ENCODE data around the gene UCN2. TPM values are rescaled to one million over a fixed set of nuclear protein-coding genes. Genes with fewer than 3 reads are reported as not detected.
"Not testable (repeated sequence)": the region's sequence is repeated elsewhere in the genome, so short reads cannot be mapped to it uniquely, and the experiment has no call there.

Gene UCN2
- total RNA-seq, 1 donor: 0.54 TPM

DNA sequence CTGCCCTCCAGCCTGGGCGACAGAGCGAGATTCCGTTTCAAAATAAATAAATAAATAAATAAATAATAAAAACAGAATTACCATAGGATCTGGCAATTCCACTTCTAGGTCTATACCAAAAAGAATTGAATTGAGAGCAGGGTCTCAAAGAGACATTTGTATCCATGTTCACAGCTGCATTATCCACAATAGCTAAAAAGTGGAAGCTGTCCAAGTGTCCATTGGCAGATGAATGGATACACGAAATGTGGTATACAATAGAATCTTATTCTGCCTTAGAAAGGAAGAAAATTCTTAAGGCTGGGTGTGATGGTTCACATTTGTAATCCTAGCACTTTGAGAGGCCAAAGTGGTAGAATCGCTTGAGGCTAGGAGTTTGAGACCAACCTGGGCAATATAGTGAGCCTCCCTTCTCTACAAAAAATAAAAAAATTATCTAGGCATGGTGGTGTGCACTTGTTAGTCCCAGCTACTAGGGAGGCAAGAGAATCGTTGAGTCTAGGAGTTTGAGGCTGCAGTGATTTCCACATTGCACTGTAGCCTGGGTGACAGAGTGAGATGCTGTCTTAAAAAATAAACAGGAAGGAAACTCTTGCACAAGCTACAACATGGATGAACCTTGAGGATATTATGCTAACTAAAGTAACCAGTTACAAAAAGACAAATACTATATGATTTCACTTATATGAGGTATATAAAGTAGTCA lies 31.2 kb downstream of the UCN2 start:
- no peak for DNase-seq (ENCODE audit: low read depth)
- TF ChIP-seq, protein P1, sequence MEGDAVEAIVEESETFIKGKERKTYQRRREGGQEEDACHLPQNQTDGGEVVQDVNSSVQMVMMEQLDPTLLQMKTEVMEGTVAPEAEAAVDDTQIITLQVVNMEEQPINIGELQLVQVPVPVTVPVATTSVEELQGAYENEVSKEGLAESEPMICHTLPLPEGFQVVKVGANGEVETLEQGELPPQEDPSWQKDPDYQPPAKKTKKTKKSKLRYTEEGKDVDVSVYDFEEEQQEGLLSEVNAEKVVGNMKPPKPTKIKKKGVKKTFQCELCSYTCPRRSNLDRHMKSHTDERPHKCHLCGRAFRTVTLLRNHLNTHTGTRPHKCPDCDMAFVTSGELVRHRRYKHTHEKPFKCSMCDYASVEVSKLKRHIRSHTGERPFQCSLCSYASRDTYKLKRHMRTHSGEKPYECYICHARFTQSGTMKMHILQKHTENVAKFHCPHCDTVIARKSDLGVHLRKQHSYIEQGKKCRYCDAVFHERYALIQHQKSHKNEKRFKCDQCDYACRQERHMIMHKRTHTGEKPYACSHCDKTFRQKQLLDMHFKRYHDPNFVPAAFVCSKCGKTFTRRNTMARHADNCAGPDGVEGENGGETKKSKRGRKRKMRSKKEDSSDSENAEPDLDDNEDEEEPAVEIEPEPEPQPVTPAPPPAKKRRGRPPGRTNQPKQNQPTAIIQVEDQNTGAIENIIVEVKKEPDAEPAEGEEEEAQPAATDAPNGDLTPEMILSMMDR (IDR thresholded peaks at IDR 0.05; ENCODE audit: insufficient read depth, low read length): no peak
- H3K4me3 ChIP-seq (ENCODE audit: low read depth, low read length): no peak overlapping the region

DNA sequence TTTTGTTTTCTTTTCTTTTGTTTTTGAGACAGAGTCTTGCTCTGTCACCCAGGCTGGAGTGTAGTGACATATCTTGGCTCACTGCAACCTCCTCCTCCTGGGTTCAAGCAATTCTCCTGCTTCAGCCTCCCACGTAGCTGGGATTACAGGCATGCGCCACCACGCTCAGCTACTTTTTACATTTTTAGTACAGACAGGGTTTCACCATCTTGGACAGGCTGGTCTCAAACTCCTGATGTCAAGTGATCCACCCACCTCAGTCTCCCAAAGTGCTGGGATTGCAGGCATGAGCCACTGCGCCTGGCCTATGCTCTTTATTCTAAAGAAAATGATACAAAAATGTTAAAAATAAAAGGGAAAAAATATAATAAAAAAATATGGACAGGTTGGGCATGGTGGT lies 32.9 kb downstream of the UCN2 start:
- not testable (repeated sequence) for H3K4me3 ChIP-seq (ENCODE audit: low read depth, low read length); DNase-seq (ENCODE audit: low read depth)

GRCh38 chr3:48528754-48529153 lies 34.8 kb downstream of the UCN2 start:
- TF ChIP-seq, protein P1 (IDR thresholded peaks at IDR 0.05; ENCODE audit: insufficient read depth, low read length): no peak
- no peak for DNase-seq (ENCODE audit: low read depth)

DNA sequence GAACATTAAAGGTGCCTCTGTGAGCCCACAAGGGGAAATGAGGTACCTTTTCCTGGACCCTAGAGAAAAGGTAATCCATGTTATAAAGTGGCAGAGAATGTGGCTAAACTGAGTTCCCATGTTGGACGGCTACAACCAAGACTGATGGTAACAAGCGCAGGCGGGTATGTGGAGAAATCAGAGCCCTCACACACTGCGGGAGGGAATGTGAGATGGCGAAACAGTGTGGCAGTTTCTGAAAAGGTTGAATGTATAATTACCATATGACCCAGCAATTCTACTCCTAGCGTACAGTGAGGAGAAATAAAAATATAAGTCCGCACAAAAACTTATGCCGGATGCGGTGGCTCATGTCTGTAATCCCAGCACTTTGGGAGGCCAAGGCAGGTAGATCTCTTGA lies 35.5 kb downstream of the UCN2 start:
- TF ChIP-seq, protein P1 (IDR thresholded peaks at IDR 0.05; ENCODE audit: insufficient read depth, low read length): no peak
- H3K4me3 ChIP-seq (ENCODE audit: low read depth, low read length): no peak overlapping the region
- no peak for DNase-seq (ENCODE audit: low read depth)

More at GRCh38 chr3:48528754-48529153, 34.8 kb downstream of the UCN2 start:
- H3K4me3 ChIP-seq (ENCODE audit: low read depth, low read length): no peak overlapping the region

GRCh38 chr3:48524970-48525369 lies 38.6 kb downstream of the UCN2 start:
- DNase-seq (ENCODE audit: low read depth): no peak
- no peak overlapping the region for H3K4me3 ChIP-seq (ENCODE audit: low read depth, low read length)
- TF ChIP-seq, protein P1 (IDR thresholded peaks at IDR 0.05; ENCODE audit: insufficient read depth, low read length): no peak

DNA sequence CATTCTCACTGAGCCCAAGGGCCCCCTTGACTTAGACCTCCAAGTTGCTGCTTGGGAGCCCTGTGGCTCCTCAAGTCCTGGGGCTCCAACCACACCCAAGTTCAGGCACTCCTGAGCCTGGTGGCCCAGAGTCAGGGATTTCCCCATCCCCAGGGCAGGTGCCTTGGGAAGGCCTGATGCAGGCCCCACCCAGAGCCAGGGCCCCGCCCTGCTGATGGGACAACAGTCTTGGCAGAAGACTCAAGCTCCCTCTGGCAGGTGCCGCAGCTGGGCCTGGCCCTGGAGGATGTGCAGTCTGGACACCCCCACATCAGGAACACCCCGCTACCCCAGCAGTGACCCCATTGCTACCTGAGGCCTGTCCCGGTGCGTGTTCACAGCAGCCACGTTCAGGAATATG lies 41.9 kb downstream of the UCN2 start:
- TF ChIP-seq, protein P1 (IDR thresholded peaks at IDR 0.05; ENCODE audit: insufficient read depth, low read length): no peak
- DNase-seq (ENCODE audit: low read depth): no peak
- H3K4me3 ChIP-seq (ENCODE audit: low read depth, low read length): no peak overlapping the region

GRCh38 chr3:48519277-48519643 lies 44.3 kb downstream of the UCN2 start:
- no peak for DNase-seq (ENCODE audit: low read depth)
- TF ChIP-seq, protein P1 (IDR thresholded peaks at IDR 0.05; ENCODE audit: insufficient read depth, low read length): no peak
- H3K4me3 ChIP-seq (ENCODE audit: low read depth, low read length): no peak overlapping the region
